Upper lobe of right lung (tissue), 1 donor: ENCODE measurements around the gene PLXNB1. TPM values are rescaled to one million over a fixed set of nuclear protein-coding genes. Genes with fewer than 3 reads are reported as not detected.
A peak's percentile ranks its signal among the peaks of the same experiment; 100 is the strongest.

Experiments
- ATAC-seq: fragments of 200-7000 bp; cut with Tn5 transposase; one replicate; pipeline ENCODE4 v1.9.1; 2020; ENCODE audit warnings: mild to moderate bottlenecking, moderate library complexity
- DNase-seq: peaks from one replicate; pipeline ENCODE4 v3.0.0-alpha.2; 2020
- H3K27ac ChIP-seq: fragments of 200-600 bp; one replicate; pipeline ENCODE4 v1.8.0; 2022
- H3K27me3 ChIP-seq: fragments of 200-600 bp; one replicate; pipeline ENCODE4 v1.8.0; 2022; ENCODE audit warnings: mild to moderate bottlenecking
- H3K36me3 ChIP-seq: fragments of 200-600 bp; one replicate; pipeline ENCODE4 v1.8.0; 2022
- H3K4me1 ChIP-seq: fragments of 200-600 bp; one replicate; pipeline ENCODE4 v1.8.0; 2022
- H3K4me3 ChIP-seq: fragments of 200-600 bp; one replicate; pipeline ENCODE4 v1.8.0; 2022; ENCODE audit warnings: mild to moderate bottlenecking
- H3K9me3 ChIP-seq: fragments of 200-600 bp; one replicate; pipeline ENCODE4 v1.8.0; 2022
- CTCF ChIP-seq: fragments of 200-600 bp; IDR thresholded peaks from one replicate; pipeline ENCODE4 v1.8.0; 2022; ENCODE audit warnings: antibody characterized with exemption
- intact Hi-C: fragments of 100-400 bp; cut with DNase I; formaldehyde crosslinking; loops from one replicate; pipeline ENCODE4 v1.11.0; 2022
- total RNA-seq: library from RNA; stranded (reverse); fragmentation: NEBNext Ultra II Directional; extraction: Animal tissue kit (Norgen Biotek cat#: 25700); gene quantifications from one replicate; pipeline ENCODE4 v1.2.1, GENCODE V29; 2021
- donor health status: DM: no; HTN: yes; CAD: no; lungs with severe emphysema.

Gene PLXNB1
- total RNA-seq, 1 donor from 2014 or later: 103 TPM

GRCh38 chr3:48415251-48415953 is 14.5 kb downstream of the PLXNB1 start:
- Histone ChIP-seq H3K27me3 (no peaks in the 10 kb centered on the region), H3K27ac (no peak overlapping the region), H3K36me3 (peaks cover 55% of the 10 kb centered on the region), H3K4me1 (no peaks in the 10 kb centered on the region), H3K4me3 (no peak overlapping the region), H3K9me3 (no peaks in the 10 kb centered on the region)
- DNase-seq (no peak), ATAC-seq (no peak)
- intact Hi-C loops: no loop called here
- TF ChIP-seq CTCF: no peak

GRCh38 chr3:48414376-48415250 is 15.3 kb downstream of the PLXNB1 start:
- intact Hi-C loops: no loop called here
- DNase-seq (peak; percentile 45), ATAC-seq (no peak)
- Histone ChIP-seq H3K27ac (no peak overlapping the region), H3K27me3 (no peaks in the 10 kb centered on the region), H3K36me3 (peaks cover 62% of the 10 kb centered on the region), H3K4me1 (no peaks in the 10 kb centered on the region), H3K4me3 (no peak overlapping the region), H3K9me3 (no peaks in the 10 kb centered on the region)
- TF ChIP-seq CTCF: no peak

GRCh38 chr3:48413611-48414010 is 16.3 kb downstream of the PLXNB1 start:
- DNase-seq (peak; percentile 56), ATAC-seq (no peak)
- intact Hi-C loops: no loop called here
- Histone ChIP-seq H3K4me3 (no peak overlapping the region), H3K9me3 (no peaks in the 10 kb centered on the region), H3K27ac (no peak overlapping the region), H3K36me3 (peaks cover 62% of the 10 kb centered on the region), H3K4me1 (no peaks in the 10 kb centered on the region), H3K27me3 (no peaks in the 10 kb centered on the region)
- no peak for TF ChIP-seq CTCF

DNA sequence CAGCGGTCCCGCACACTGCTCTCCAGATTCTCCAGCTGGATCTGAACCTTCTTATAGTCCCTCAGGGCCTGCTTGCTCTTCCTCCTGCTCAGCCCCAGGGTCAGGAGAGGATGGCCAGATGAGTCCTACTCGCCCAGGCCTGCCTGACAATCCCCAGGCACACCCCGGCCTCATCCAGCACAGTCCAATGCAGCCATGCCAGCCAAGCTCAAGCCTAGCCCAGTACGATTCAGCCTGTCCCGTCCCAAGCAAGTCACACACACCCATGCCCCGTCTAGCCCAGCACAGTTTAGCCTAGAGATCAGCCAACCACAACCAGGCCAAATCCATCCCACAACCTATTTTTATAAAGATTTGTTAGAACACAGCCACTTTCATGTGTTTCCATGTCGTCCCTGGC is 16.8 kb downstream of the PLXNB1 start:
- Histone ChIP-seq H3K27me3 (no peaks in the 10 kb centered on the region), H3K4me1 (no peaks in the 10 kb centered on the region), H3K27ac (no peak overlapping the region), H3K4me3 (no peak overlapping the region), H3K36me3 (peaks cover 64% of the 10 kb centered on the region), H3K9me3 (no peaks in the 10 kb centered on the region)
- TF ChIP-seq CTCF: no peak
- ATAC-seq: no peak
- intact Hi-C loops: no loop called here
- DNase-seq: no peak

GRCh38 chr3:48412375-48413001 is 17.4 kb downstream of the PLXNB1 start:
- Histone ChIP-seq H3K36me3 (peaks cover 66% of the 10 kb centered on the region), H3K9me3 (no peaks in the 10 kb centered on the region), H3K27me3 (no peaks in the 10 kb centered on the region), H3K4me3 (no peak overlapping the region), H3K27ac (no peak overlapping the region), H3K4me1 (no peaks in the 10 kb centered on the region)
- DNase-seq: peak; percentile 62
- TF ChIP-seq CTCF: no peak
- intact Hi-C loops: no loop called here
- ATAC-seq: no peak
